ENCODE data around the gene CCDC149.
A peak's percentile ranks its signal among the peaks of the same experiment; 100 is the strongest.

Gene CCDC149

GRCh38 chr4:24912252-24913118, at the start of gene CCDC149:
TSS of gene CCDC149 (minus strand) at chr4:24913042. CDS start at chr4:24912864, 178 bp downstream.
- Histone ChIP-seq H3K4me3 (peak within 1 kb of the TSS; percentile 61 to 77 (median 68)), H3K4me2 (peak within 1 kb of the TSS; percentile 58 to 81 (median 77)), H3K36me3 (peaks cover 17 to 39% (median 32%) of the 10 kb centered on the region in 11 experiments), H3K27ac (peak within 1 kb of the TSS; percentile 76 to 85 (median 82)), H3K4me1 (peaks cover 28 to 53% (median 39%) of the 10 kb centered on the region in 10 experiments), H4K20me1 (no peaks in the 10 kb centered on the region), H3K9ac (peak within 1 kb of the TSS; percentile 79 to 87 (median 84)), H3K27me3 (no peaks in the 10 kb centered on the region), H3K9me3 (replicated peaks in 1 of 11) (peaks cover 27 to 65% (median 53%) of the 10 kb centered on the region in 11 experiments)
- TF ChIP-seq Cebpa-rat (IDR thresholded peaks at IDR 0.05): no peak

GRCh38 chr4:24957886-24958285, 45.0 kb upstream of the CCDC149 start:
- TF ChIP-seq Cebpa-rat (IDR thresholded peaks at IDR 0.05): no peak
- H3K36me3 ChIP-seq: peaks cover 0 to 8% (median 5%) of the 10 kb centered on the region in 11 experiments; a peak in 4 of 22 replicates
- no peak overlapping the region for H3K9ac ChIP-seq
- no peaks in the 10 kb centered on the region for H3K27me3 ChIP-seq
- H3K4me2 ChIP-seq: no peak overlapping the region
- no peak overlapping the region for H3K4me3 ChIP-seq
- H3K9me3 ChIP-seq (replicated peaks in 1 of 11): peaks cover 57 to 84% (median 78%) of the 10 kb centered on the region in 11 experiments
- no peaks in the 10 kb centered on the region for H3K4me1 ChIP-seq
- H4K20me1 ChIP-seq: no peaks in the 10 kb centered on the region
- H3K27ac ChIP-seq: no peak overlapping the region

GRCh38 chr4:24956763-24957162, 43.9 kb upstream of the CCDC149 start:
- H3K4me2 ChIP-seq: no peak overlapping the region

GRCh38 chr4:24956091-24956490, 43.2 kb upstream of the CCDC149 start:
- Histone ChIP-seq H3K4me3 (no peak overlapping the region), H3K36me3 (peaks cover 0 to 9% (median 5%) of the 10 kb centered on the region in 11 experiments; a peak in 4 of 22 replicates), H3K4me2 (no peak overlapping the region), H3K9ac (no peak overlapping the region), H3K27me3 (no peaks in the 10 kb centered on the region), H4K20me1 (no peaks in the 10 kb centered on the region), H3K4me1 (no peaks in the 10 kb centered on the region), H3K9me3 (replicated peaks in 1 of 11) (peaks cover 57 to 87% (median 76%) of the 10 kb centered on the region in 11 experiments), H3K27ac (no peak overlapping the region)
- TF ChIP-seq Cebpa-rat (IDR thresholded peaks at IDR 0.05): no peak

More at GRCh38 chr4:24956763-24957162, 43.9 kb upstream of the CCDC149 start:
- peaks cover 59 to 88% (median 79%) of the 10 kb centered on the region in 11 experiments for H3K9me3 ChIP-seq (replicated peaks in 1 of 11)
- peaks cover 0 to 9% (median 5%) of the 10 kb centered on the region in 11 experiments; a peak in 4 of 22 replicates for H3K36me3 ChIP-seq
- no peak for TF ChIP-seq Cebpa-rat (IDR thresholded peaks at IDR 0.05)
- H3K4me1 ChIP-seq: no peaks in the 10 kb centered on the region
- H4K20me1 ChIP-seq: no peaks in the 10 kb centered on the region
- no peak overlapping the region for H3K9ac ChIP-seq
- H3K27me3 ChIP-seq: no peaks in the 10 kb centered on the region
- H3K27ac ChIP-seq: no peak overlapping the region
- H3K4me3 ChIP-seq: no peak overlapping the region

GRCh38 chr4:24952667-24953066, 39.8 kb upstream of the CCDC149 start:
- TF ChIP-seq Cebpa-rat (IDR thresholded peaks at IDR 0.05): no peak
- Histone ChIP-seq H4K20me1 (no peaks in the 10 kb centered on the region), H3K36me3 (peaks cover 0 to 13% (median 5%) of the 10 kb centered on the region in 11 experiments; a peak in 5 of 22 replicates), H3K27ac (no peak overlapping the region), H3K9me3 (replicated peaks in 1 of 11) (peaks cover 54 to 70% (median 64%) of the 10 kb centered on the region in 11 experiments), H3K4me2 (no peak overlapping the region), H3K9ac (no peak overlapping the region), H3K27me3 (no peaks in the 10 kb centered on the region), H3K4me1 (no peaks in the 10 kb centered on the region), H3K4me3 (no peak overlapping the region)

- H3K4me2 ChIP-seq: no peak overlapping the region
- no peak overlapping the region for H3K27ac ChIP-seq
- peaks cover 63 to 71% (median 65%) of the 10 kb centered on the region in 11 experiments for H3K9me3 ChIP-seq (replicated peaks in 1 of 11)
- H3K27me3 ChIP-seq: no peaks in the 10 kb centered on the region
- H3K9ac ChIP-seq: no peak overlapping the region
- H4K20me1 ChIP-seq: no peaks in the 10 kb centered on the region
- no peaks in the 10 kb centered on the region for H3K4me1 ChIP-seq
- H3K36me3 ChIP-seq: peaks cover 0 to 13% (median 5%) of the 10 kb centered on the region in 11 experiments; a peak in 6 of 22 replicates
- H3K4me3 ChIP-seq: no peak overlapping the region
- TF ChIP-seq Cebpa-rat (IDR thresholded peaks at IDR 0.05): no peak
Observed at GRCh38 chr4:24949970-24950369, 37.1 kb upstream of the CCDC149 start.

GRCh38 chr4:24937917-24938281, 25.1 kb upstream of the CCDC149 start:
- no peaks in the 10 kb centered on the region for H3K4me1 ChIP-seq
- H3K27me3 ChIP-seq: no peaks in the 10 kb centered on the region
- no peaks in the 10 kb centered on the region for H4K20me1 ChIP-seq
- TF ChIP-seq Cebpa-rat (IDR thresholded peaks at IDR 0.05): no peak
- no peak overlapping the region for H3K4me2 ChIP-seq
- peaks cover 62 to 83% (median 72%) of the 10 kb centered on the region in 11 experiments for H3K9me3 ChIP-seq (replicated peaks in 1 of 11)
- no peak overlapping the region; a peak in 2 of 20 replicates for H3K4me3 ChIP-seq
- no peak overlapping the region for H3K9ac ChIP-seq
- H3K27ac ChIP-seq: no peak overlapping the region
- peaks cover 0 to 11% (median 2%) of the 10 kb centered on the region in 11 experiments; a peak in 7 of 22 replicates for H3K36me3 ChIP-seq

GRCh38 chr4:24937176-24937916, 24.5 kb upstream of the CCDC149 start:
- Histone ChIP-seq H3K27ac (no peak overlapping the region), H3K4me2 (no peak overlapping the region), H4K20me1 (no peaks in the 10 kb centered on the region), H3K36me3 (peaks cover 0 to 11% (median 2%) of the 10 kb centered on the region in 11 experiments; a peak in 7 of 22 replicates), H3K9me3 (replicated peaks in 1 of 11) (peaks cover 67 to 83% (median 74%) of the 10 kb centered on the region in 11 experiments), H3K9ac (no peak overlapping the region), H3K27me3 (no peaks in the 10 kb centered on the region), H3K4me3 (peak overlapping the region in 1 of 10 experiments; percentile 28; a peak in 1 of 20 replicates), H3K4me1 (no peaks in the 10 kb centered on the region)
- TF ChIP-seq Cebpa-rat (IDR thresholded peaks at IDR 0.05): no peak

- no peaks in the 10 kb centered on the region for H4K20me1 ChIP-seq
- H3K4me3 ChIP-seq: no peak overlapping the region
- no peak overlapping the region for H3K27ac ChIP-seq
- H3K9ac ChIP-seq: no peak overlapping the region
- TF ChIP-seq Cebpa-rat (IDR thresholded peaks at IDR 0.05): no peak
- H3K9me3 ChIP-seq (replicated peaks in 1 of 11): peaks cover 67 to 83% (median 71%) of the 10 kb centered on the region in 11 experiments
- no peaks in the 10 kb centered on the region for H3K27me3 ChIP-seq
- peaks cover 0 to 11% (median 2%) of the 10 kb centered on the region in 11 experiments; a peak in 7 of 22 replicates for H3K36me3 ChIP-seq
- no peak overlapping the region for H3K4me2 ChIP-seq
- no peaks in the 10 kb centered on the region for H3K4me1 ChIP-seq
Observed at GRCh38 chr4:24935856-24936255, 23.0 kb upstream of the CCDC149 start.

Measured in BLaER1 treated with 17β-estradiol and CSF1 and Interleukin-3, amounts not matched to agents 10 nM and 100 nM (cell line).